B cell (primary cell): ENCODE data around the gene HCFC2.

Source experiments
- EZH2 ChIP-seq: IDR thresholded peaks from 2 replicates; pipeline ENCODE4 v1.6.1; 2012; ENCODE audit warnings: borderline replicate concordance, low read depth, mild to moderate bottlenecking, moderate library complexity, low read length; ENCODE audit not compliant: insufficient read depth, poor library complexity, severe bottlenecking
- TF ChIP-seq, protein P1 (sequence below): fragments of 200-600 bp; IDR thresholded peaks from one replicate; pipeline ENCODE4 v1.8.0; 2022; ENCODE audit warnings: antibody characterized with exemption, mild to moderate bottlenecking

DNA sequence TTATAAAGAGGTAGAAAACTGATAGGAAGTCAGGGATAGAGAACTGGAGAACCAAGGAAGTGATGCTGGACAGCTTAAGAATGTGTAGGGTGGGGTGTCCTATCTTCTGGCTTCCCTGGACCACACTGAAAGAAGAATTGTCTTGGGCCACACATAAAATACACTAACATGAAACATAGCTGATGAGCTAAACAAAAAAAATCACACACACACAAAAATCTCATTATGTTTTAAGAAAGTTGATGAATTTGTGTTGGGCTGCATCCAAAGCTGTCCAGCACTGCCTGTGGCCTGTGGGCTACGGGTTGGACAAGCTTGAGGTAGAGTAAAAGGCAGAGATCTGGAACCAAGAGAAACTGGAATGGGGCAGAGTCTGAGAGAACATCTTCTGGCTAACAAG, 21.8 kb upstream of the HCFC2 start:
- TF ChIP-seq, protein P1, sequence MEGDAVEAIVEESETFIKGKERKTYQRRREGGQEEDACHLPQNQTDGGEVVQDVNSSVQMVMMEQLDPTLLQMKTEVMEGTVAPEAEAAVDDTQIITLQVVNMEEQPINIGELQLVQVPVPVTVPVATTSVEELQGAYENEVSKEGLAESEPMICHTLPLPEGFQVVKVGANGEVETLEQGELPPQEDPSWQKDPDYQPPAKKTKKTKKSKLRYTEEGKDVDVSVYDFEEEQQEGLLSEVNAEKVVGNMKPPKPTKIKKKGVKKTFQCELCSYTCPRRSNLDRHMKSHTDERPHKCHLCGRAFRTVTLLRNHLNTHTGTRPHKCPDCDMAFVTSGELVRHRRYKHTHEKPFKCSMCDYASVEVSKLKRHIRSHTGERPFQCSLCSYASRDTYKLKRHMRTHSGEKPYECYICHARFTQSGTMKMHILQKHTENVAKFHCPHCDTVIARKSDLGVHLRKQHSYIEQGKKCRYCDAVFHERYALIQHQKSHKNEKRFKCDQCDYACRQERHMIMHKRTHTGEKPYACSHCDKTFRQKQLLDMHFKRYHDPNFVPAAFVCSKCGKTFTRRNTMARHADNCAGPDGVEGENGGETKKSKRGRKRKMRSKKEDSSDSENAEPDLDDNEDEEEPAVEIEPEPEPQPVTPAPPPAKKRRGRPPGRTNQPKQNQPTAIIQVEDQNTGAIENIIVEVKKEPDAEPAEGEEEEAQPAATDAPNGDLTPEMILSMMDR = no peak
- TF ChIP-seq EZH2 = no peak
